ENCODE results near the gene TACC2.
A peak's percentile ranks its signal among the peaks of the same experiment; 100 is the strongest.

TACC2 gene

GRCh38 chr10:122257041-122257440 lies 268.1 kb downstream of the TACC2 start:
- no peak for DNase-seq

DNA sequence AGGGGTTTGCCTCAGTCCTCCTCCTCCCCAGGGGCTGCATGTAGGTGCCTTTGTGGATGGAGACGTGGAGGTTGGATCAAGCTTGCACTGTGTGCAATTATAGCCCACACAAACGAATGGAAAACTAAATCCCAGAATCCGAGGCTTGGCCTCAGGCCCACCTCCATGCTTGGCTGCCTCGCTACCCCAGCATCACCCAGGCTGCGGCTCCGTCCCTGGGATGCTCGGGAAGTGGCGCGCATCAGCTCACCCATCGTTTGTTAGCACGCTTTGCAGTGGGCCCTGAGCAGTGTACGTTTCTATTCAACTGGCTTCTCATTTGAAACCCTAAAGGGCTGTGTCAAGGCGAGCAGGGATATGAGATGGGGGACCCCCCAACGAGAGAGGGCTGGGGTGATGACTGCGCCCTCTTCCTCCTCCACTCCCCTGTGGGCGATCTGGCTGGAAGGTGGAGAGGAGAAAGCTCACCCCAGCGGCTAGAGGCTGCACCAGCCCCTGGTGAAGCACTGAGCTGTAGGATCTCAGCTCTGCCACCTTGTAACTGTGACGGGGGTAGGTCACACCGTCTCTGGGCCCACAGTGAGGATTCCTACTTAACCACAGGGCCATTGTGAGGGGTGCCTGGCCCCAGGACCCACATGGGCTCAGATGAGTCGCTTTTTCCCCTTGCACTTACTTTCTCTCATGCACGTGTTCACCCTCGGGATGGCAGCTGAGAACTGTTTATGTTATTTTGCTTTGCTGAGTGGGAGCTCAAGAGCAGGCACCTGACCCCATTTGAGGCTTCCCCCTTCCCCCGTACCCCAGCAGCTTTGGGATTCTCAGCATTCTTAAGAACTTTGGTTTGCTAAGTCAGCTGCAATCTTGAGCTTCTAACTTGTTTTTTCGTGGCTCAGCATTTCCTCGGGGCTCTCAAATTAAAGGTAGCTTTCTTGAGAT lies 269.4 kb downstream of the TACC2 start:
- no peak for DNase-seq

GRCh38 chr10:122259075-122259466 lies 270.1 kb downstream of the TACC2 start:
- no peak for DNase-seq

GRCh38 chr10:122261584-122261983 lies 272.6 kb downstream of the TACC2 start:
- DNase-seq, result no peak

- no peak for DNase-seq
Measured at GRCh38 chr10:122263971-122264370, 275.0 kb downstream of the TACC2 start.

GRCh38 chr10:122264436-122264835 lies 275.5 kb downstream of the TACC2 start:
- DNase-seq, result no peak

GRCh38 chr10:122264931-122265330 lies 276.0 kb downstream of the TACC2 start:
- DNase-seq, result no peak

- DNase-seq, result no peak
Measured at GRCh38 chr10:122265896-122266295, 276.9 kb downstream of the TACC2 start.

GRCh38 chr10:122267849-122268737 lies 279.1 kb downstream of the TACC2 start:
- DNase-seq, result peak; percentile 22

DNA sequence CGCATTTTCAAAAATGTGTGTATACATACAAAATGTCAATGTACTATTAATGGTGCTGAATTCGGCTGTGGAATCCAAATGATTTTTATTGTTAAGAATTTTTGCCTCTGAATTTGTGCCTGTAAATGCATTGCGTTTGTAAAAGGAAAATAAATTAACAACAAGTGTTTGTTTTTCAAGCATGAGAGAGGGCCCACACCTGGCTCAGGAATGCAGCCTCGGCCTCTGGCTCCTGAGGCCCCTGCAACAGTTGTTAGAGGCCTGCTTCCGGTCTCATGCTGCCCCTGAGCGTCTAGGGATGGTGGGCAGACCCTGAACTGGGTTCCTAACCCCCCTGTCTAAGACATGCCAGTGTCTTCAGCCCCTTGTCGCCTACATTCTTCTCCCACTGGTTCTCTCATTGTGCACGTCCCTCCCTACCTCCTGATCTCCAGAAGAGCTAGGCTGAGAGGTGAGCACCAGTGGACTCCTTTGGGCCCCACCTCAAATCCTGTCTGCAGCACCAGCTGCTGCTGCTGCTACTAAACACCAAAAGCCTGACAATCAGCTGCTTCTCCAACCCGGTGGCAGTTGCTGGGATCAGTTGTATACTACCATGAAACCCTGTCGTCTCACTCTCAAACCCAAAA lies 280.2 kb downstream of the TACC2 start:
- DNase-seq, result no peak

GRCh38 chr10:122271076-122271475 lies 282.1 kb downstream of the TACC2 start, which contains the start of gene BTBD16:
Gene BTBD16, plus strand, starts transcription at chr10:122271296. Its CDS starts 3,786 bp downstream, at chr10:122275082.
- no peak for DNase-seq

DNA sequence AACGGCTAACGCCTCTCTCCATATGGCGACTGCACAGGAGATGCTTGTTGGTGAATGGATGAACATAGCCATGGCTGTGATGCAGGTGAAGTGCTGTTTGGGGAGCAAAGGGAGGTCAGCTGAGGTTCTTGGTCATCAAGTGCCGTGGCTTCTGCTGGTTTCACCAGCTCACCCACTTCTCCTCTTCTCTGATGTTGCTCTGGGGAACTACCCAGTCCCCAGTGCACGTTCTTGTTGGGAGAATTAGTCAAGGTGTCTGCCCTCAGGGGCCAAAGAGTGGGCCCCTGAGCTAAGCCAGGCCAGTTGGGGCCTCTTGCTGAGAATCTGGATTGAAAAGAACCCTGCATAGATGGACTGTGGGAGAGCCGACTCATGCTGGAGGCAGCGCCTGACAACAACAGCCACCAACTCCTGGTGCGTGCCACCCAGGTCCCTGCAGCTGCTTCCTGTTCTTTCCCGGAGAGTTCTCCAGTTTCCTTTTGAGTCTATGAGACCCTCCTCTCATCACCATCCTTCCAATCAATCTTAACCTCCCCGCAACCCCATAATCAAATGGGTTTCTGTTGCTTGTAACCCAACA lies 285.1 kb downstream of the TACC2 start:
- DNase-seq, result no peak

DNA sequence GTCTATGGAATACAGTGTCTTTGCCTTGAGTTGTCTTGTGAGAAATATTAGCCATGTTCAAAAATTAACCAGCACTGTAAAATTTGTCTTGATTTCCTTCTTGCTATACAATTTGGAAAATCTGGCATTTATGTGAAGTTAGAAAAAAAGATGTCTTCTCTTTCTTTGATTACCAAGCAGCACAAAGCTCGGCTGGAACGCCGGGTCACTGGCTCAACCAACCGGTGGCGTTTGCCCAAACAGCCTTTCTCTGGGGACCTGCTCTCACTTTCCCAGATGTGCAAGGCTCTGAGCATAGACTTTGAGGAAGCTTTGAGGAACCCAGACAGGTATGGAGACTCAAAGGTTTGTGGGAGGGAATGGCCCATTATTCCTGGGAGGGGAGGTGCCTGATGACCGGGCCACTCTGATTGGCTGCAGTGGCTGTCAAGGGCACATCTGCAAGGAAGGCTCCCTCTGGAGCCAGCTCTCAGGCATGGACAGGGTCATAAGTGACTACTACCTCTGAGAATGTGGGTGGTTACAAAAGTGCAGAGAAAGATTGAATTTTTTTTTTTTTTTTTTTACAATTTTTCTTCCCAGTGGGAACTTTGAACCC lies 287.7 kb downstream of the TACC2 start:
- DNase-seq, result no peak

DNA sequence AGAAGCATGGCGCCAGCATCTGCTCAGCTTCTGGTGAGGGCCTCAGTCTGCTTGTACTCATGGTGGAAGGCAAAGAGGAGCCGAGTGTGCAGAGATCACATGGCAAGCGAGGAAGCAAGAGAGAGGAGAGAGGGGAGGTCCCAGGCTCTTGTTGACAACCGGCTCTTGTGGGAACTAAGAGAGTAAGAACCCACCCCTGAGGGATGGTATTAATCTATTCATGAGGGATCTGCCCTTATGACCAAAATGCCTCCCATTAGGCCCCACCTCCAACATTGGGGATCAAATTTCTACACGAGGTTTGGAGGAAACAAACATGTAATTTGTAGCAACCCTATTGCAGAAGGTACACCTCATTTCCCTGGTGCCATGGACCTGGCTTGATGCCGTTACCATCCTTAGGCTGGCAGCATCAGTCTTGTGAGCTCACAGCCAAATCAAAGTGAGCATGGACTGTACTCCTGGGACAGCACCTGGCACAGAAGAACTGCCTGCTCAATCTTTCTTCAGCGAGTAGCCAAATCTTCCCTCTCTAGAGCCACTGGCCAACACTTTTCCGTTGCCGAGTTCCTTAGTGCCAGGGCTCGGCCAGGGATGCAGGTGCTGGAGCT lies 288.7 kb downstream of the TACC2 start:
- no peak for DNase-seq

DNA sequence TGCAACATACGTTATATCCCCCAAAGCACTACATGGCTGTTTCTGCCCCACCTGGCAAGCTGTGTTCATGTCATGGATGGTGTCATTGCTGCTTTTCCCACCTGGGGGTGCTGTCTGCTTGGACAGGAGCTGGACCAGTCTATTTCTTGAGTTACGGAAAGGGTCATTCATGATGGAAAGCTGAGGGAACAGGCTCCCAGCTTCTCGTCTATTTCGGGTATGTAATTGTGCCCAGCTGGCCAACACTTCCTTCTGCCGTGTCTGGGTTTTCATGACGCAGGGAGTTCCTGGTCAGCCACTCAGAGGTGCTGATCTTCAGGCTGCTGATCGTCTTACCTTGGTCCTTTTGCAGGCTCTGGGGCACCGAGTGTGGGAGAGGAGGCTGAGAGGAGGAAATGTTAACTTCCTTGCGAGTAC lies 290.8 kb downstream of the TACC2 start:
- no peak for DNase-seq

- no peak for DNase-seq
Measured at GRCh38 chr10:122280156-122280555, 291.2 kb downstream of the TACC2 start.

- DNase-seq, result no peak
Measured at GRCh38 chr10:122281018-122281626, 292.2 kb downstream of the TACC2 start.

DNA sequence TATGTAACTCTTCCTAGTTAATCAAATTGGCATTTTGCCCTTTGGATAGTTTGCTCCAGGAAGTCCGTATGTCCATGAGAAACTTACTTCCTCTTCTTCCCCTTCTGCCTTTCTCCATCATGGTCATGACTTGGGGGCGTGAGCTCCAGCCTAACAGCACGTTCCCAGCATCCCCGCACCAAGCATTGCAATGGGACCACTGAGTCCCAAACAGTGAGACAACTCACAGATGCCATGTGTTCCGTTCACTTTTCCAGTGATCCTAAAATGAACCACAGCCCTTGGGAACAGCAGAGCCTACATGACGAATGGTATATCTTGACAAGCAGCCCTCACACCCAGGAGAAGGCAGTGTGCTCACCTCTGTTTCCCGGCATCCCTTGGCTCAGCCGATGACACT lies 292.8 kb downstream of the TACC2 start:
- DNase-seq, result no peak

GRCh38 chr10:122282253-122282671 lies 293.3 kb downstream of the TACC2 start:
- DNase-seq, result no peak

GRCh38 chr10:122282909-122283308 lies 293.9 kb downstream of the TACC2 start:
- DNase-seq, result no peak

All from activated T-cell treated with anti-CD3 and anti-CD28 coated beads for 4 hours (primary cell).